A549 treated with GW870086 at 1 μM for 4 hours (cell line): ENCODE results near the gene C22orf23. TPM values are rescaled to one million over a fixed set of nuclear protein-coding genes. Genes with fewer than 3 reads are reported as not detected.

Source experiments
- total RNA-seq: library from RNA; stranded (reverse); fragments of 200-300 nt; extraction: Qiagen RNA extraction; gene quantifications from 5 replicates; pipeline ENCODE4 v1.2.3, GENCODE V29; 2022; ENCODE audit warnings: low read depth

The C22orf23 gene
- total RNA-seq, result 0.20 to 0.35 TPM (median 0.27 TPM) in 5 replicates

GRCh38 chr22:37953437-37954179 lies at the start of gene C22orf23, which contains the start of gene POLR2F:
Gene C22orf23, minus strand, starts transcription at chr22:37953601. Its CDS starts 452 bp downstream, at chr22:37953149.
Gene POLR2F, plus strand, starts transcription at chr22:37953699. Its CDS starts 89 bp downstream, at chr22:37953788.

GRCh38 chr22:37983860-37984791 lies 30.7 kb upstream of the C22orf23 start, which contains the start of gene SOX10:
Gene SOX10, minus strand, starts transcription at chr22:37984555. Its CDS starts 771 bp downstream, at chr22:37983784.

GRCh38 chr22:37905534-37906363 lies 47.7 kb downstream of the C22orf23 start, which contains the start of gene MICALL1:
Gene MICALL1, plus strand, starts transcription at chr22:37906297. Its CDS starts 126 bp downstream, at chr22:37906423.

Other genes with a start within 250 kb of the C22orf23 start
- 2.4 to 4.4 TPM (median 3.1 TPM) in 5 replicates for gene GCAT, start 145.7 kb downstream of the C22orf23 start, total RNA-seq
- gene GALR3, start 130.2 kb downstream of the C22orf23 start, total RNA-seq, result not detected in 5 replicates
- 16.1 to 23.5 TPM (median 21.5 TPM) in 5 replicates for gene ANKRD54, start 109.3 kb downstream of the C22orf23 start, total RNA-seq
- gene EIF3L, start 104.2 kb downstream of the C22orf23 start, total RNA-seq, result 262 to 297 TPM (median 281 TPM) in 5 replicates
- 15.2 to 20.4 TPM (median 20.0 TPM) in 5 replicates for gene MICALL1, start 47.3 kb downstream of the C22orf23 start, total RNA-seq
- 120 to 141 TPM (median 131 TPM) in 5 replicates for gene POLR2F, start 98 bp upstream of the C22orf23 start, total RNA-seq
- not detected in 5 replicates for gene SOX10, start 31.0 kb upstream of the C22orf23 start, total RNA-seq
- gene PICK1, start 103.8 kb upstream of the C22orf23 start, total RNA-seq, result 9.8 to 12.5 TPM (median 11.3 TPM) in 5 replicates
- not detected in 5 replicates for gene SLC16A8, start 130.6 kb upstream of the C22orf23 start, total RNA-seq
- 5.1 to 8.5 TPM (median 8.0 TPM) in 5 replicates for gene BAIAP2L2, start 157.1 kb upstream of the C22orf23 start, total RNA-seq
- gene PLA2G6, start 228.2 kb upstream of the C22orf23 start, total RNA-seq, result 3.3 to 5.0 TPM (median 4.4 TPM) in 5 replicates
- gene MAFF, start 248.4 kb upstream of the C22orf23 start, total RNA-seq, result 16.9 to 28.0 TPM (median 21.5 TPM) in 5 replicates